Thyroid gland (tissue), 4 donors: ENCODE measurements around the gene TSKU.

Source experiments
- POLR2A ChIP-seq, 2 donors: fragments of 450-650 bp; IDR thresholded peaks; one replicate each; pipeline ENCODE4 v1.6.1; 2017; ENCODE audit warnings: antibody characterized with exemption in 2 of 2, mild to moderate bottlenecking in 2 of 2, moderate library complexity in 1 of 2
- TF ChIP-seq, protein P1 (sequence below), 6 experiments: fragments of 200-600 bp in 3 of 6; fragments of 450-650 bp in 3 of 6; sonication (generic) in 3 of 6; IDR thresholded peaks; one replicate each; pipeline ENCODE4 v1.5.1; 2016 to 2019; ENCODE audit warnings: antibody characterized with exemption in 6 of 6, mild to moderate bottlenecking in 2 of 6, inconsistent platforms in 1 of 6, moderate library complexity in 1 of 6

DNA sequence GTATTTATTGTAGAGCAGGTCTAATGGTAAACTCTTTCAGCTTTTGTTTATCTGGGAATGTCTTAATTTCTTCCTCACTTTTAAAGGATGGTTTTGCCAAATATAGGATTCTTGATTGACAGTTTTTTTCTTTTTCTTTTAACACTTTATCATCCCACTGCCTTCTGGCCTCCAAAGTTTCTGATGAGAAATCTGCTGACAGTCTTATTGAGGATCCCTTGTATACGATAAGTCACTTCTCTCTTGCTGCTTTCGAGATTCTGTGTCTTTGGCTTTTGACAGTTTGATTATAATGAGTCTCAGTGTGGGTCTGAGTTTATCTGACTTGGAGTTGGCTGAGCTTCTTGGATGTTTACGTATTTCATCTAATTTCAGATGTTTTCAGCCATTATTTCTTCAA, 6.7 kb upstream of the TSKU start:
- TF ChIP-seq POLR2A (IDR thresholded peaks at IDR 0.05), result no peak
- TF ChIP-seq, protein P1, sequence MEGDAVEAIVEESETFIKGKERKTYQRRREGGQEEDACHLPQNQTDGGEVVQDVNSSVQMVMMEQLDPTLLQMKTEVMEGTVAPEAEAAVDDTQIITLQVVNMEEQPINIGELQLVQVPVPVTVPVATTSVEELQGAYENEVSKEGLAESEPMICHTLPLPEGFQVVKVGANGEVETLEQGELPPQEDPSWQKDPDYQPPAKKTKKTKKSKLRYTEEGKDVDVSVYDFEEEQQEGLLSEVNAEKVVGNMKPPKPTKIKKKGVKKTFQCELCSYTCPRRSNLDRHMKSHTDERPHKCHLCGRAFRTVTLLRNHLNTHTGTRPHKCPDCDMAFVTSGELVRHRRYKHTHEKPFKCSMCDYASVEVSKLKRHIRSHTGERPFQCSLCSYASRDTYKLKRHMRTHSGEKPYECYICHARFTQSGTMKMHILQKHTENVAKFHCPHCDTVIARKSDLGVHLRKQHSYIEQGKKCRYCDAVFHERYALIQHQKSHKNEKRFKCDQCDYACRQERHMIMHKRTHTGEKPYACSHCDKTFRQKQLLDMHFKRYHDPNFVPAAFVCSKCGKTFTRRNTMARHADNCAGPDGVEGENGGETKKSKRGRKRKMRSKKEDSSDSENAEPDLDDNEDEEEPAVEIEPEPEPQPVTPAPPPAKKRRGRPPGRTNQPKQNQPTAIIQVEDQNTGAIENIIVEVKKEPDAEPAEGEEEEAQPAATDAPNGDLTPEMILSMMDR (IDR thresholded peaks at IDR 0.05), result no peak
